ENCODE data around the gene CYP2W1.
"Not testable (repeated sequence)": the region's sequence is repeated elsewhere in the genome, so short reads cannot be mapped to it uniquely, and the experiment has no call there.

The CYP2W1 gene

DNA sequence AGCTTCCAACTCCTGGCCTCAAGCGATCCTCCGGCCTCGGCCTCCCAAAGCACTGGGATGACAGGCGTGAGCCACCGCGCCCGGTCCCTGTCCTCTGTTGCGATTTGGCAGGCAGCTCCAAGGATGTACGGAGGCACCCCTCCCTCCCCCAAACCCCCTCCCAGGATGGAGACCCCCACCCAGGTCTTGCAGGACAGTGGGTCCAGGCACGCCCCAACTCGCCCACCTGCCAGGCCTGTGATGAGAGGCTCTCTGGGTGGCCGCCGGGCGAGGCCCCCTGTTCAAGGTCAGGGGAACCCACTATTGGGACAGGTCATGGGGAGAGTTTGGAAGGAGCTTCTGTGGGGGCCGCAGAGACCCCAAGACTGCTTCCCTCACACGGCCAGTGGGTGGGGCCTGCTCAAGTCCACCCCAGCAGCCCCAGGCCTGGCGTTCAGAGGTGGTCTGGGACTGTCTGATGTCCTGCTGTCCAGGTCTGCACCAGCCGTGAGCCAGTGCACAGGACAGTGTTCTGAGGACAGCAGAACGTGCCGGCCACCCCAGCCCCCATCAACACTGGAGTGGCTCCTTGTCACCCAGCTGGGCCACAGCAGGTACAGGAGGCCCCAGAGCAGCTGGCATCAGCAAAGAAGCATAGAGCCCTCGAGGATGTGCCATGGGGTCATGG is 31.0 kb upstream of the CYP2W1 start:
- DNase-seq: no peak

DNA sequence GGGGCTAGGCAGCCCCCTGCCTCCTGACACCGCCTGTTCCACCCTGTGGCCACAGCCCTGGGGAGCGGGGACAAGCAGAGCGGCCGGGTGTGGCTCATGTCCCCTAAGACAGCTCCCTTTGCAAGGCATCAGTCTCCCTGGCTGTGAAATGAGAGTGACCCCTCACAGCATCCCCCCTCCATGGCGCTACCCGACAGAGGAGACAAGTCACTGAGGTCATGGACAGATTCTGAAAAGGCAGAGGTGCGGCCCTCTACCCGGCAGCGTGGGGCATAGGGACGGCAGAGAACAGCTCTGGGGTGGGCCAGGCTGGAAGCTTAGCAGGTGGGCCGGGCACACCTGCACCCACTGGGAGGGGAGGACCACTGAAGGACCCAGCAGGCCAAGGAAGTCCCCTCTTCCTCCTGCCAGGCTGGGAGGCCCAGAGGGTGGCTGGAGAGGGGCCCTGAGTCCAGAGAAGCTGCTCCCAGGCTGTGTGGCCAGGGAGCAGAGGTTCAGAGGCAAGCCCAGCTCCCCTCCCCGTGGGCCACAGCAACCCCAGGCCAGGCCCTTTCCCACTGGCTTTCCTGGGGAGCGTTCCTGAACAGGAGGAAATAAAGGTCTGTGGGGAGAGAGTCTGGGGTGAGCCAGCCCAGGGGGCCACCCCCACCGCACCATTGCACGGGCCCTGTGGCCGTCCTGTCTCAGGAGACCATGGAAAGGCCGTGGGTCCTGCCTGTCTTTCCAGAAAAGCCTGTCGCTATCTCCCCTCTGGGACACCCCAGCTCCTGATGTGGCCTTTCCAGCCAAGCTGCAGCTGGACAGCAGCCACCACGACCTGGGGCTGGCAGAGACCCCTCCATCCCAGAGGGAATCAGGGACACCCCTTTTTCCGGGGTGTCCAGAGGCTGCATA is 30.2 kb upstream of the CYP2W1 start:
- peak; percentile 46 for DNase-seq

DNA sequence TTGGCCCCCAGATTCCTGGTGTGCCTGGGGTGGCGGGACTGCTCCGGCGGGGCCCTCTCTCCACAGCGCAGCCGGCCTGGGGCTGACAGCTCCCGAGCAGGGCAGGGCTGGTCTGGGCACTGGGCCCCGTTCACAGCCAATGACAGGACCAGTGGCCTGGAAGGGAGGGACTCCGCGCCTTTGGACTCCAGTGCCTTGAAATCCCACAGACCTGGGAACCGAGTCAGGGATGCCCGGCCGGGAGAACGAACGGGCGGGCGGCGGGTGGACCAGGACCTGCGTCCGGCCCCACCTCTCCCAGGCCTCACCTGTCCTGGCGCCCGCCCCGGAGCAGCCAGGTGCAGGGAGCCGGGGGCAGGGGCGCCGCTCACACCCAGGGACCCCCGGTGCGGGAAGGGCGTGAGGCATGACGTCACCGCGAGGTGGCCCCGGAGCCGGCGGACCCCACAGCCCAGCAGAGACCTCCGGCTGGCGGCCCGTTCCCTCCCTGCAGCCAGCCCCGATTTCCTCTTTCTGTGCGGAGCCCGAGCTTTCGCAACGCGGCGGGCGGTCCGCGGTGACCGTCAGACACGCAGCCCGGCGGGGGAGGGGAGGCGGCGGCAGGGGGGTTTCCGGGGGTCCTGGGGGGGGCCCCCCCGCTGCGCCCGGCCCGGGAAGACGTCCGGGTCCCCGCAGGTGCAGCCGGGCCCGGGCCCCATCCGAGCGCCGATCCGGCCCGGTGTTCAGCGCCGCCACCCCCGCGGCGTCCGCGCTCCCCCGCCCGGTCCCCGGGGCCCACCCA is 29.2 kb upstream of the CYP2W1 start:
- DNase-seq: peak; percentile 78

DNA sequence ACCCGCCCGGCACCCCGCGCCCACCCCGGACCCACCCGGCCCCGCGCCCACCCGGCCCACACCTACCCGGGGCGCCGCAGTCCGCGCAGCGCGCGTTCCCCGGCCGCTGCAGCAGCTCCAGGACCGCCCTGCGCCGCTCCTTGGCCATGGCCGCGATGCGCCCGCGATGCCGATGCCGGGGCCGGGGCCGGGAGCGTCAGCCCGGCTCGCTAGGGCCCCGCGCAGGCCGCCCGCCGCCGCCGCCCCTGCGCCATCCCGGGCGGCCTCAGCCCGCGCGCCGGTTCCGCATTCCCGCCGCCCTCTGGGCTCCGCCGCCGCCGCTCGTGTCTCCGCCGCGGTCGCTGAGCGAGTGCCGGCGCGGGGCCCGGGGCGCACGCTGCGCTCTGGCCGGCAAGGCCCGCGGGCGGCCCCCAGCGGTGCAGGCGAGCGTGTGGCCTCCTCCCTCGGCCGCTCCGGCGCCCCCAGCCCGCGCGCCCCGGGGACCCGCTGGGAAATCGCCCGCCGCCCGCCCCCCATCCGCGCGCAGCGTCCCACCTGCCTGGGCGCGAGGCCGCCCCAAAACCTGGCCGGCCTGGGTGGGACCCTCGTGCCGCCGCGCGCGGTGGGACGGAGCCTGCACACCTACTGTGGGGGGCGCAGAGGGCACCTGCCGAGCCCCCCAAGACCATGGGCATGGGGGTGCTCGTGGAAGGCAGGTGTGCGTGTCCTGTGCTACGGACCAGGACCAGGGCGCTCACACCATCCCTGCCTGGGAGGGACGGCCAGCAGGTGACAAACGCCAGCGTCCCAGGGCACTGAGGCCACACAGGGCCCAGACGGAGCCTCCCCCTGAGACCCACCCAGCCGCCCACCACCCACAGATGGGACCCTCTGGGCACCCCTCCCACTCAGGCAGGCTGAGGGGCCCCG is 28.4 kb upstream of the CYP2W1 start, which contains the start of gene ADAP1:
Gene ADAP1, minus strand, starts transcription at position 351 of the 909 bp plus-strand sequence. Its CDS starts 203 bp downstream, at position 148.
- peak; percentile 54 for DNase-seq

DNA sequence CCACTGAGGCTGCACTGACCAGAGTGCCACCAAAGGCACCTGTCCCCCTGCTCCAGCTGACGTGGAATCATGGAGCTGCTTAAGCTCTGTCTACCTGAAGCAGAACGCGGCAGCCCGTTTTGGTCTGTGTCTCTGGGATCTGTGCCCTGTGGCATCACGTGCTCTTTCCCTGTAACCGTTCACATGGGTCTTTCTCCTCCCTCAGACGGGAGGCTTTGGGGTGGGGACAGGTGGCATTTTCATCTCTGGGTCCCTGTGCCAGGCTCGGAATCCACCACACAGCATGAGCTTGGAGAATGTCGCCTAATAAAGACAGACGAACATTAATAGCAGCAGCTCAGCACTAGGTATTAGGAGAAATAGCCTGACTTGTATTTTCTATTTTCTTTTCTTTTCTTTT is 26.9 kb upstream of the CYP2W1 start:
- no peak for DNase-seq

DNA sequence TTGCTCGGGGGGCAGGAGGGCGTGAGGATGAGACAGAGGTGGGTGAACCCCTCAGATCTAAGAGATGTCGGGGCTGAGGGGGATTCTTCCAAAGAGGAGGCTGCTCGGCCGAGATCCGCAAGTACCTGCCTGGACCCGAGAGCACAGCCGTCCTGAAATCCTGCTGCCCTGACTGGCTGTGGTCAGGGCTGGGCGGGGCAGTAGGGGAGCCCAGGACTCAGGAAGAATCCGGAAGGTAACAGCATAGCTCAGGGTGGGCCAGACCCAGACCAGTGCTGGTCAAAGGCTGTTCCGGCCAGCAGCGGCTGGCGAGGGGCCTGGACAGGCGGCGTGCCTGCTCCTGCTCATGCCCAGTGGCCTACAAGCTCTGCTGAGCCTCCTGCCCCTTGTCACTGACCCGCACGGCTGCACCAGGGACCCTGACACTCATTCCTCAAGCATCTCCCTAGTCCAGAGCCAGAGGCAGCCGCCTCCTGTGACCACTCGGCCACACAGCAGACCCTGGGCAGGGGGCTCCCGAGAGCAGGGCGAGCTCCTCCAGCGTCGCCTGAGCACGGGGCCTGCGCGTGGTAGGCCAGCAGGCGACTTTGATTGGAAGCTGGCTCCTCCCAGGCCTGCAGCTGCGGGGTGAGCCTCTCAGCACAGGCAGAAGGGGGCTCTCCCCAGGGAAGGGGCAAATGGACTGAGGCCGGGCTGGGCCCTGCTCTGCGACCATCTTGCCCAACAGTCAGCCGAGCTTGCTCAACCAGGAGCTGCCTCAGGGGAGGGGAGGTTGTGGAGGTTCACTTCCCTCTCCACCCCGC is 25.4 kb upstream of the CYP2W1 start:
- peak; percentile 73 for DNase-seq

DNA sequence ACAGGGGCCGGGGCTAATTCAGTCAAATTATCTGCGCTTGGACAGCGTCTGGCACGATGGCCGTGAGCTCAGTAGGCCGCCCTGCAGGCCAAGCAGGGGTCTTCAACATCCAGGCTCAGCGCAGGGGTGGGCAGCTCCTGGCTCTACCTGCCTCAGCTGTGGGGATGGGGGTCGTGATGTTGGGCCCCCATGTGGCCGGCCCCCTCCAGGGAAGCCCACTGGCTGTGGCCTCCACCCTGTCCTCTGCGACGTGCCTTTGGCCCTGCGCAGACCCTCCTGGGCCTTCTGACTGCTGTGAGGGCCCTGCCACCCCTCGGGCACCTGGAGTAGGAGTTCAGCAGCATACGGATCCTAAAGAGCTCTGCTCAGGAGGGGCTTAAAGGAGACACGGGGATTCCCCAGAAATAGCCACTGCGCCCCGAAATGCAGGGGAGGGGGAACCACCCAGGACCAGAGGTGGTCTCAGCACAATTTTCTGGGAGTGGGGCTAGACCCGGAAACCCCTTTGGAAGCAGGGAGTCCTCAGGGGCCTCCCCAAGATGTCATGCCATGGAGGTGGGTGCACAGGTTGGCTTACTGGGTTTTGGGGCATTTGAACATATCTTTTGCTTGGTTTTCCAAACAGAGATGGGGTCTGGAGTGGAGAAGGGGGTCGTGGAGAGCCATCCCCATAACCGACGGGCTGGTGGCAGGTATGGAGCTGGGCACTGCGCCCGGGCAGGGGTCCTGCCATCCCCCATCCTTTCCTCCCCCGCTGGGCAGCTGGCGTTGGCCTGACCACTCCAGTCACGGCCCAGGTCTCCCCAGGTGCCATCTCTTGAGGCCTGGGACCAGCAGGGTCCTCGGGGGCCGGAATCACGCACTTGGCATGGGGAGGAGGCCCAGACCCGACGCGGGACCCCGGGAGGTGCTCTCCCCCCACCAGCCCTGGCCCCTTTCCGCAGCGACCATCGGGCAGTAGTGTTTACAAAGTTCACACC is 24.5 kb upstream of the CYP2W1 start:
- no peak for DNase-seq

DNA sequence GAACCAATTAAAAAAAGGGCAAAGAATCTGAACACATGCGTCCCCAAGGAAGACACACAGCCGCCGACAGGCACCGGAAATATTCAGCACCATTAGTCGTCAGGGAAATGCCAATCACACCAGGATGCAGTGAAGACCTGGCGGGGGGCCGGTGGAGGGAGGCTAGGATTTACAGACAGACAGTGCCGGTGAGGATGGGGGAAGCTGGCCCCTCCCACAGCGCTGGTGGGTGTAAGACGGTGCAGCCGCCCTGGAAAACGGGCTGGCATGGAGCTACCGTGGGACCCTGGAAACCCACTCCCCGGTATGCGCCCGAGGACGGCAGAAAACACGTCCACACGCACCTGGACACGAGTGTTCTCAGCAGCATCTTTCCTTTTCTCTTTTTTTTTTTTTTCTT is 23.7 kb upstream of the CYP2W1 start:
- DNase-seq: peak; percentile 50

DNA sequence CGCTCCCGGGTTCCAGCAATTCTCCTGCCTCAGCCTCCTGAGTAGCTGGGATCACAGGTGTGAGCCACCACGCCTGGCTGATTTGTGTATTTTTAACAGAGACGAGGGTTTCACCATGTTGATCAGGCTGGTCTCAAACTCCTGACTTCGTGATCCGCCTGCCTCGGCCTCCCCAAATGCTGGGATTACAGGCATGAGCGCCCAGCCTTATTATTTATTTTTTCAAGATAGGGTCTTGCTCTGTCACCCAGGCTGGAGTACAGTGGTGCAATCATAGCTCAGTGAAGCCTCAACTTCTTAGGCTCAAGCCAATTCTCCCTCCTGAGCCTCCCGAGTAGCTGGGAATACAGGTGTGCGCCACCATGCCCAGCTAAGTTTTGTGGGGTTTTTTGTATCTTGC is 23.2 kb upstream of the CYP2W1 start:
- not testable (repeated sequence) for DNase-seq

DNA sequence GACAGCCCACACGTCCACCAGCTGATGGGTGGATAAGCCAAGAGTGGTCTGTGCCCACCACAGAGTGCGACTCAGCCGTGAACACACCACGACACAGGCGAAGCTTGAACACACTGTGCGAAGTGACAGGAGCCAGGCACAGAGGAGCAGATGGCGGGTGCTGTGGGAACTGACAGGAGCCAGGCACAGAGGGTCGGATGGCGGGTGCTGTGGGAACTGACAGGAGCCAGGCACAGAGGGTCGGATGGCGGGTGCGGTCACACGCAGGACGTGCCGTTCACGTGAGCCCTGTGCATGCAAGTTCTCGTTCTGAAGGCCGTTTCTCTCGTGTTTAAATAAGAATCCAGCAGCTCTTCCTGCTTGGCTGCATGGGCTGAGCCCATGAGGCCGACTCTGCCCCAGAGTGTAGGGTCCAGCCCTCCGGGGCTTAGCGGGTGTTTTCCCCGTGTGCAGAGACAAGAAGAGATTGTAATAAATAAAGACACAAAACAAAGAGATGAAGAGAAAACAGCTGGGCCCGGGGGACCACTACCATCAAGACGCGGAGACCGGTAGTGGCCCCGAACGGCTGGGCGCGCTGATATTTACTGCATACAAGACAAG is 22.6 kb upstream of the CYP2W1 start:
- peak; percentile 75 for DNase-seq

DNA sequence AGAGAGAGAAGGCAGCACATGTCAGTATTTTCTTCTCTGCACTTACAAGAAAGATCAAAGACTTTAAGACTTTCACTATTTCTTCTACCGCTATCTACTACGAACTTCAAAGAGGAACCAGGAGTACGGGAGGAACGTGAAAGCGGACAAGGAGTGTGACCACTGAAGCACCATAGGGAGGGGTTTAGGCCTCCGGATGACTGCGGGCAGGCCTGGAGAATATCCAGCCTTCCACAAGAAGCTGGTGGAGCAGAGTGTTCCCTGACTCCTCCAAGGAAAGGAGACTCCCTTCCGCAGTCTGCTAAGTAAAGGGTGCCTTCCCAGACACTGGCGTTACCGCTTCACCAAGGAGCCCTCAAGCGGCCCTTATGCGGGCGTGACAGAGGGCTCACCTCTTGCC is 22.0 kb upstream of the CYP2W1 start:
- not testable (repeated sequence) for DNase-seq

DNA sequence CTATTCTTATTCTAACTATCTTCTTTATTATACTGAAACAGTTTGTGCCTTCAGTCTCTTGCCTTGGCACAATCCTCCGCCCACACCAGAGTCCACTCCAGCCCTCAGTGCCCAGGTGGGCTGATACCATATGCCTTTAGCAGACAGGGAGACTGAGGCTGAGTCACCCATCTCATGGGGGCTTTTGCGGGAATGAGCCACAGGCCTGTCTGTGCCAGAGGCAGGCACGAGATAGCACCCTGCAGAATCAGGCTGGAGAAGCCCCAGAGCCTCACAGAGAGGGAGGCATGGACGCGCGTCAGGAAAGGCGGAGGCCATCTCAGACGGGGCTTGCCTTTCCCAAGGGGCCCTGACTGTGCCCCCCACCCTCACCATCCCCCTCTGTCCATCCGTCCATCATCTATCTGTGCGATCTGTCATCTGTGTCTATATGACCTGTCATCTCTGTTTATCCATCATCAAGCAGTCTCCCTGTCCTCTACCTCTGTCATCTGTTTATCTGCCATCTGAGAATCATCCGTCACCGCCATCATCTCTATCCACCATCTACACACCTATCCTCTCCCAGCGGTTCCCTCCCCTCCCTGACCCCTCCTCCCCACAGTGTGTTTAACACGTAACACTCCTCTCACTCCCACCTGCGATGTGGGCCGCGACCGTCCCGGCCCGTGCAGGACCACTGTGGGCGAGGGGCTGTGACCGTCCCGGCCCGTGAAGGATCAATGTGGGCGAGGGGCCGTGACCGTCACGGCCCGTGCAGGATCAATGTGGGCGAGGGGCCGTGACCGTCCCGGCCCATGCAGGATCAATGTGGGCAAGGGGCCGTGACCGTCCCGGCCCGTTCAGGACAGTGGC is 21.2 kb upstream of the CYP2W1 start:
- DNase-seq: peak; percentile 43

DNA sequence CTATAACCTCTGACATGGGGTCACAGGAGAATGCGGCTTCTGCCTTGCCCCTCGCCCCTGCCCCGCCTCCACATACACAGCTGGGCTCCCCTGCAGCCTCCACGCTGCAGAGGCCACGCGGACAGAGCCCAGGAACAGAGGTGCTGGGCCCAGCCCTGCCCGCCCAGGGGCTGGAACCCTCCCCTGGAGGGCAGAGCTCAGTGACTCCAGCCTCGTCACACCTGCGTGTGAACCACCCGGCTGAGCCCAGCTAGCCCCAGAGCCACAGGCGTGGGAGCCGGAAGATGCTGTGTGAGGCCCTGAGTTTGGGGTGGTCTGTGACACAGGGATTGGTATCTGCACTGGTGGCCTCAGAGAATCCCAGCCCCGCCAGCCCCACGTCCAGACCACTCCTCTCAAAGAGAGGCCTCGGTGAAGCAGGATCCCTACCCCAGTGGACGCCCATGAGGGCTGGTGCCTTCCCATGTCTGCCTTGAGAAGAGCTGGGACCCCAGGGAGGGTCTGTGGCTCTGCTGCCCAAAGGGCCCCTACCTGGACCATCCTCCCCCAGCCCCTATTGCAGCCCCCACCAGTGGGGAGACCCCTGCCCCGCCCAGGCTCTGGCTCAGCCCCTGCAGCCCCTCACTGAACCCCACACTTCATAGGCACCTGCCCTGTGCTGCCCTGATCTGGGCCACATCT is 20.4 kb upstream of the CYP2W1 start:
- peak; percentile 42 for DNase-seq

DNA sequence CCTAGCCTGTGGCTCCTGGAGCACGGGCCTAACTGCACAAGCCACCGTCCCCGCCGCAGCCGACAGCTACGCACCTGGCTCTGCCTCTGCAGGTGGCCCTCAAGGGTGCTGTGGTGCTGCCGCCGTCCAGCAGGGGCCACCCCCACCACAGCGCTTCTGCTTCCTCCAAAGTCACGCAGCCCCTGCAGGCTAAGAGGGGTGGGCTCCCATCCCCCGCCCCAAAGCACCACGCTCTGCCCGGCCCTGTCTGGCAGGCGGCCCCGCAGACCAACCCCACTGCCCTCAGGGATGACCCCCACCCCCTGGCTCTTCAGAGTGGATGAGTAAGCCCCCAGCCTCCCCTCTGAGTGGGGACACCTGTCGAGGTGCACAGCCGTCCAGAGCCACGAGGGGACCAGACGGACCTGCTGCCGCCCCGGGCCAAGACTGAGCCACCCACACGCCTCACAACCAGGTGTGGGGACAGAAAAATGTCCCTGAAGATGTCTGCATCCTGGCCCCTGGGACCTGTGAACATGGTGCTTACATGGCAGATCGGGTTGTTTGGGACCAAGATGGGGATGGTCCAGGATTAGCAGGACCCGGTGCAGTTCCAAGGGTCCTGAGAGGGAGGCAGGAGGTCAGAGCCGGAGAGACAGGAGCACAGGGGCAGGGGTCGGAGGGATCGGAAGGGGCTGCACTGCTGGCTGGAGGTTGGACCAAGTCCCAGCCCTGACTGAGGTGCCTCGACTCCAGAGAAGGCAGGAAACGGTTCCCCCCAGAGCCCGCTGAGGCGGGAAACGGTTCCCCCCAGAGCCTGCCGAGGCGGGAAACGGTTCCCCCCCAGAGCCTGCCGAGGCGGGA is 19.5 kb upstream of the CYP2W1 start:
- peak; percentile 50 for DNase-seq

DNA sequence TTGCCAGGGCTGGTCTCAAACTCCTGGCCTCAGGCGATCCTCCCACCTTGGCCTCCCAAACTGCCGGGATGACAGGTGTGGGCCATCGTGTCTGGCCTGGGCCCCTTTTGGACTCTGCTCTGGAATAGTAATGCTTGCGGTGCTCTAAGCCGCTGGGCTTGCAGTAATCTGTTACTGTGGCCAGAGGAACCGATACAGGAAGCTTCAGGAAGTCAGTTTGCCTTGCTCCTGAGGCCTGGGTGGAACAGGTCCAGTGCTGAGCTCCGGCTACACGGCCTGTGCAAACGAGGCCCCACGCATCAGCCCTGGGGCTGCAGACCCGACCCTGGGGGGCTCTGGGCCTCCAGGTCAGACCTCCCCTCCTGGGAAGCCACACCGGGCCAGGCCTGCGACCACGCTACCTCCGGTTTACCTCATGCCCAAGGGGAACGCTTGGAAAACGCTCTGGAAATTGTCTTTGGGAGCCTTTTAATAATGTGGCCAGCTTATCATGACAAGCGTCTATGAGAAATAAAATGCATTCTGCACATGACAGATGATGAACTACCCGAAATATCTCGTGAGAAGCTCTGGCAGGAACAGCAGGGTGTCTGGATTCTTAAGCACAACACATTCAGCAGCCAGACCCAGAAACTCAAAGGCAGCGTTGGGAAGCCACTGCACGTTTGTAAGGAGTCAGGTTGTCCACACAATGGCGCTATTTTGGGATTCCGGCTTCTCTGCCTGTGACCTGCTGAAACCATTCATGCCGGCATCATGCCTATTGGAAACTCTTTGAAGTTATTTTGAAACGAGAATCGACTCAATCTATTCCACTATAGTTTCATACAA is 18.4 kb upstream of the CYP2W1 start:
- DNase-seq: peak; percentile 59

All from islet precursor cell (in vitro differentiated cells).